HG03039 (cell line): ENCODE data around the gene PPARGC1A.

ENCODE experiments used
- ATAC-seq: cut with Tn5 transposase; IDR thresholded peaks from one replicate; pipeline ENCODE4 v1.9.1; 2021; ENCODE audit warnings: mild to moderate bottlenecking, moderate library complexity; ENCODE audit not compliant: unreplicated experiment

The PPARGC1A gene

DNA sequence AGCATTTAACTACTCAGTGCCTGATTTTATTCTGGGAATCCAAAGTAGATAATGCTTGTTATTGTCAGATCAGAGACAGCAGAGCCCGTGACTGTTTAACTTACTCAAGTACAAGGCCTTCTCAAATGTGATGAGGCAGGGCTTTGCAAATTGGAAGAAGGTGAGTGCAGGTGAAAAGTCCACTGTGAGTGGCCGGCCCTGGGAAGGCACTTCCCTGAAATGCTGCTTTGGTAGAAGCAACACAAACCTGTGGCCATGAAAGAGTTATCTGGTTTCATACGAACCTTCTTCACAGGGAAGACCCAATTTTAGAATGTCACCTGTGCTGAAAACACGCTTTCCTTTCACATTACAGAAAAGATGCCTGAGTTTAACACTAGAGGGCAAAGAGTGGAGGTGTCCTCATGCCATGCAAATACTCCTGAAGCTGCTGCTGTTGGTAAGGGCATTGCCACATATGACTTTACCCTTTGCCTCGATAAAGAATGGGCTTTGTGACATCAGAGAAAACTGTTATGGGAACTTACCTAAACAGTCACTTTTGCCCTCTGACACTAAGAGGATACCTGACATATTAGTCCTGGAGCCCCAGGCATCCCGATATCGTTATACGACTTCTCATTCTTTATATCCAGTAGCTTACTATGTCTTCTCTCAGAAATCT lies 8.0 kb downstream of the PPARGC1A start:
- ATAC-seq = no peak

DNA sequence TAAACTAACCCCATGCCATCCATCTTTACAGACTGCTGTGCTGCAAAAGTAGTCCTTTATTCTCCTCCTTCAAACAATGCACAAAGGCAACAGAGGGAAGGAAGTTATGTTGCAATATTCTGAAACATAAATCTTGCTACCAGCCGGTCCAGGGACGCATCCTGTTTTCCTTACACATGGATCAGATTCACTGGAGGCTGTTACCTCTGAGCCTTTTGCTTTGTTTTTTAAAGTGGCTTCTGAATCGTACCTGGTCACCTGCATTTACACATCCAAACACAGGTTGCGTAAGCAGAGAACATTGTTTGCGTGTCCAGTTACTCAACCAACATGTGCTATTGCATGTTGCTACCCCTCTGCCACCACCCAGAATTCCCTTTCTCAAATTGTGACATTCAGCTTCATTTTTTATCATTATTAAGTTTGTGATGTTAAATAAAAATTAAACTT lies 8.8 kb downstream of the PPARGC1A start:
- ATAC-seq = no peak

GRCh38 chr4:23878912-23879732 lies 10.7 kb downstream of the PPARGC1A start:
- no peak for ATAC-seq

- ATAC-seq = no peak
Observed at GRCh38 chr4:23878246-23878891, 11.5 kb downstream of the PPARGC1A start.

DNA sequence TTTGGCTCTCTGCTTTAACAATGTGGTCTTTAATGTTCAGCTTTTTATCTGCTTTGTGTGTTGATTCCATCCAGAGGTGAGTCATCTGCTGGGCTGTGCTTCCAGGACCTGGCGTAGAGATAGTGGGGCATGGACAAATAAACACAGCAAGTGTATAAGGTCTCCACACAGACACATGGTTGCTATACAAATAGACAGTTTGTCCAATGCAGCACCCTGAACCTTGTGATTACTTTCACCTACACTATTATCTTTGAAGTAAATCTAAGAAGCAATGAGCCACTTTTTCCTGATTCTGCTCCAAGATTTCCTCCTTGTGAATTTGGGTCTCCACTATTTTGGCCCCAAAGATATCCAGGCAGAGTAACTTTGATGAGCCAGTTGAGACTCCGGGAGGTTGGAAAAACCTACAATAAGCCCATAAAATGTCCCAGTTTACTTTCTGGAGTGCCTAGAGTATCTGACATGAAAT lies 12.1 kb downstream of the PPARGC1A start:
- ATAC-seq = no peak

GRCh38 chr4:23876418-23877089 lies 13.3 kb downstream of the PPARGC1A start:
- ATAC-seq = no peak

DNA sequence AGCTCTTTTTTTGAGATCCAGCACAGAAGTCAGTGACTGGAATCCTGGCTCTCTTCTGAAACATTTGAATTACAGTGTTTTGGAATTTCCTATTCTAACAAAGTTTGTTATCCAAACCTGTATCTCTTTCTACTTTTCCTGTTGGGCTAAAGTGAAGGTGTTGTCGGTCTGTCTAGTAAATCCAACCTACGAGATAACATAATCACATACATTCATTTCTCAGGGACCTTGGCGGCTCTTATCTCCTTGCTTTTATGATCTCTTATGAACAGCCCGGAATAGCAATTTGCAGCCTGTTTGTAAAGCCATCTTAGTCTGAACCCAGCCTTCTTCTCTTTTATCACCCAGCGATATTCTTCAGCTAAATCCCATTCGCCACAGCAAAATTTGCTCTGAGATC lies 14.5 kb downstream of the PPARGC1A start:
- ATAC-seq = no peak

GRCh38 chr4:23874536-23874901 lies 15.3 kb downstream of the PPARGC1A start:
- ATAC-seq = no peak

- no peak for ATAC-seq
Observed at GRCh38 chr4:23873717-23874535, 15.9 kb downstream of the PPARGC1A start.

DNA sequence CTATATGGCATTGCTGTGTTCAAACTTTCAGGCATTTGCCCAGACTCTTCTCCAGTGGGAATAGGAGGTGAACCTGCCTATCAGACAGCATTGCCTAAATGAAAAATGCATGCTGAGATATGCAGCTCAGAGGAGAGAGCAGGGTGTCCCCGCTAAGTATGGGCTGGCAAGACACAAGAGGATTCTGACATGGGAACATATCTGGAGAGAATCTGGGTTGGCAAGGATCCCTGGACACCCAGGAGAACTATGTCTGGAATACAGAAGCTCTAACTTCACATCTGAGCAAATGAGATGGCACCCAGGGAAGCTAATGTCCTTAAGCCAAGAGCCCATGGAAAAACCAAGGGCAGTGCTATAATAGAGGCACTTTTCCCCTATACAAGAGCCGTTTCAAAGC lies 18.4 kb downstream of the PPARGC1A start:
- ATAC-seq = no peak

DNA sequence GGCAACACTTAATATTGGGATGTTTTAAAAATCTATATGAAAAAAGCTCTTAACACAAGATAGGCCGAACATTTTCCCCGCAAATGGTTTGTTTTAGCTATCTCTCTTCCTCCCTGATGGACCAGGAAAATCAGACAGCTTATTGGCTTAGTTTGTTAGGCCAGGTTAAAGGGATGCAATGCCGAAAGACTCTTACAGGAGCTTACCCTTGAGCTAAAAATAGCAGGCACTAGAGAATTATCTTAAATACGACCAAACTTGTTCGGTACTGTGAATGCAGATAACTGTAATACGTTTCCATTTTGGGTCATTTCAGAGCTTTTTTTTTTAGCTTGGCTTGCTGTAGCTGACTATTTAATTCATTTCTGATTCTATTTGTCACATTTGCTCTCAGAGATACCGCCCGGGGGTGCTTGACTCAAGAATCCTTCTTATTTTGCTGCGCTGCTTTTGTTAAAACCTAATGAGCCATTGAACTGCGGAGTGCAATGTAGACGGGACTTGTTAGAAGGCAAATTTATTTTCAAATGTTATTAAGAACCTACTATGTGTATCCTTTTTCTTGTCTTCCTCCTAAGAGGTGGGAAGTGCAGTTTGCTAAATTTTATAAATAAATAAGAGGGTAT lies 23.3 kb downstream of the PPARGC1A start:
- no peak for ATAC-seq

- no peak for ATAC-seq
Observed at GRCh38 chr4:23861897-23862296, 27.9 kb downstream of the PPARGC1A start.

DNA sequence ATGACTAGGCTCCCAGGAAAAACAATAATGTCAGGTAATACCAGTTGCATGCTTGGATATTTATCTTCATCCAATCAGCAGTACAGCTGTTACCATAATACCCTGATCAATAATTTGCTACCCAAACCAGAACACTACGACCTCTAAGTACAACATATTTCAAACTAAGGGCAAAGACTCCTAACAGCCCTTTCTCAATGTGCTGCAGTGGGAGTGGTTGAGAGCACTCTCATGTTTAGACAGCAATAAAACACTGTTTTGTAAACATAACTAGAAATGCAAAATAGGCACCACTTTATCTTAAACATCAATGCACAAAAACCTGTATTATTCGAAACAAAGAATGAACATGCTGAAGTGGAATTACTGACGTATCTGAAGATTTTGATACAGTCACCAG lies 28.9 kb downstream of the PPARGC1A start:
- ATAC-seq = no peak

GRCh38 chr4:23857367-23857959 lies 32.4 kb downstream of the PPARGC1A start:
- ATAC-seq = no peak

GRCh38 chr4:23856630-23857029 lies 33.2 kb downstream of the PPARGC1A start:
- ATAC-seq = no peak

GRCh38 chr4:23855912-23856605 lies 33.8 kb downstream of the PPARGC1A start:
- ATAC-seq = no peak

GRCh38 chr4:23853986-23854660 lies 35.7 kb downstream of the PPARGC1A start:
- no peak for ATAC-seq

GRCh38 chr4:23851464-23851863 lies 38.4 kb downstream of the PPARGC1A start:
- ATAC-seq = no peak
